ENCODE data around the gene IL16.

IL16 gene

GRCh38 chr15:81229586-81229985 lies 32.9 kb downstream of the IL16 start:
- TF ChIP-seq REST (IDR thresholded peaks at IDR 0.05; ENCODE audit: low read depth) (no peak), CREB1 (IDR thresholded peaks at IDR 0.05; ENCODE audit: low read depth) (no peak), TEAD4 (IDR thresholded peaks at IDR 0.05) (no peak), TAF1 (IDR thresholded peaks at IDR 0.05; ENCODE audit: low read depth) (no peak)

DNA sequence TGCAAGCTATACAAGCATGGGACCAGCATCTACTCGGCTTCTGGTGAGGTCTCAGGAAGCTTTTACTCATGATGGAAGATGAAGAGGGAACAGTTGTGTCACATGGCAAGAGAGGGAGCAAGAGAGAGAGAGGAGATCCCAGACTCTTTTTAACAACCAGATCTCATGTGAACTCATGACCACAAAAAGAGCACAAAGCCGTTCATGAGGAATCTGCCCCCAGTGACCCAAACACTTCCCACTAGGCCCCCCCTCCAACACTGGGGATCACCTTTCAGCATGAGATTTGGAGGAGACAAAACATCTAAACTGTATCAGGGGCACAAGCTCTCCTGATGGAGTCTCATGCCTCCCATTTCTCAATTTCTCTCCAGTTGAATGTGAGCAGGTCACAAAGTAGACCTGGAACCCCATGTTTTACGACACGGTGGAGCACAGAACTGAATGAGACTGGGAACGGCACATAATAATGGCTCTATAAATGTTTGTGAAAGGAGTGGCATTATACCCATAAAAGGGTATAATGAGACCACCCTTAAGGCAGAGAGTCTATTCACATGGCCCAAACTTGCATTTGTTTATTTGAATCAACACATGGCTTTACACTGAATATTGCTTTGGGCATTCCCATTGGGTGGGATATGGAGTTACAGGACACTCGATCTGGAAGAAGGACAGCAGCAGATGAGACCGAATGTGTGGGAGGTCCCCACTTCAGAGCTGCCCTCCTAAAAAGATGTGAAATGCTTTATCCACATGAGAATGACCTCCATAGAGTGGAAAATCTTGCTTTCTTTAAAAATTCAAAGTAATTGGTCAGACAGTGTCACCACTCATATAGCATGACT lies 38.8 kb downstream of the IL16 start:
- no peak for TF ChIP-seq FOXM1 (IDR thresholded peaks at IDR 0.05; ENCODE audit: borderline replicate concordance, low read depth)
- no peak for TF ChIP-seq EGR1 (IDR thresholded peaks at IDR 0.05)
- TF ChIP-seq YY1 (IDR thresholded peaks at IDR 0.05; ENCODE audit: low read depth), result no peak
- no peak for TF ChIP-seq CEBPB (IDR thresholded peaks at IDR 0.05)
- TF ChIP-seq, protein P1, sequence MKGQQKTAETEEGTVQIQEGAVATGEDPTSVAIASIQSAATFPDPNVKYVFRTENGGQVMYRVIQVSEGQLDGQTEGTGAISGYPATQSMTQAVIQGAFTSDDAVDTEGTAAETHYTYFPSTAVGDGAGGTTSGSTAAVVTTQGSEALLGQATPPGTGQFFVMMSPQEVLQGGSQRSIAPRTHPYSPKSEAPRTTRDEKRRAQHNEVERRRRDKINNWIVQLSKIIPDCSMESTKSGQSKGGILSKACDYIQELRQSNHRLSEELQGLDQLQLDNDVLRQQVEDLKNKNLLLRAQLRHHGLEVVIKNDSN (IDR thresholded peaks at IDR 0.05), result no peak
- no peak for TF ChIP-seq TEAD4 (IDR thresholded peaks at IDR 0.05)
- TF ChIP-seq, protein P2, sequence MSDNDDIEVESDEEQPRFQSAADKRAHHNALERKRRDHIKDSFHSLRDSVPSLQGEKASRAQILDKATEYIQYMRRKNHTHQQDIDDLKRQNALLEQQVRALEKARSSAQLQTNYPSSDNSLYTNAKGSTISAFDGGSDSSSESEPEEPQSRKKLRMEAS (IDR thresholded peaks at IDR 0.05), result no peak
- no peak for TF ChIP-seq REST (IDR thresholded peaks at IDR 0.05; ENCODE audit: low read depth)
- TF ChIP-seq ZBTB7A (IDR thresholded peaks at IDR 0.05; ENCODE audit: low read depth), result no peak
- no peak for TF ChIP-seq RAD21 (IDR thresholded peaks at IDR 0.05; ENCODE audit: low read depth)
- TF ChIP-seq NFIC (IDR thresholded peaks at IDR 0.05), result no peak

GRCh38 chr15:81239190-81239589 lies 42.5 kb downstream of the IL16 start:
- TF ChIP-seq YY1 (IDR thresholded peaks at IDR 0.05; ENCODE audit: low read depth) (no peak), RAD21 (IDR thresholded peaks at IDR 0.05; ENCODE audit: low read depth) (no peak), FOXM1 (IDR thresholded peaks at IDR 0.05; ENCODE audit: borderline replicate concordance, low read depth) (no peak), CREB1 (IDR thresholded peaks at IDR 0.05; ENCODE audit: low read depth) (no peak), TAF1 (IDR thresholded peaks at IDR 0.05; ENCODE audit: low read depth) (no peak), TEAD4 (IDR thresholded peaks at IDR 0.05) (no peak), NFIC (IDR thresholded peaks at IDR 0.05) (no peak), EGR1 (IDR thresholded peaks at IDR 0.05) (no peak)

DNA sequence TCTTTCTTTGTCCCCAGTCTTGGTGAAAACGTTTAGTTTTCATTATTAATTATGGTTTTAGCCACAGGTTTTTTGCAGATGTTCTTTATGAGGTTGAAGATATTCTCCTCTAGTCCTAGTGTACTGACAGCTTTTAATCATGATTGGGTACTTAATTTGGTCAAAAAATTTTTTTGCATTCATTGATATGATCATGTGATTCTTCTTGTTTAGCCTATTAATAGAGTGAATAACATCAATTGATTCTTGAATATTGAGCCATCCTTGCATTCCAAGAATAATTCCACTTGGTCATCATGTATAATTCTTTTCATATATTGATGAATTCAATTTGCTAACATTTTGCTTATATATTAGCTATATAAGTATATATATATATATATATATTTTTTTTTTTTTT lies 46.1 kb downstream of the IL16 start:
- TF ChIP-seq REST (IDR thresholded peaks at IDR 0.05; ENCODE audit: low read depth) (no peak), CEBPB (IDR thresholded peaks at IDR 0.05) (no peak)
- TF ChIP-seq, protein P1 (IDR thresholded peaks at IDR 0.05), result no peak

DNA sequence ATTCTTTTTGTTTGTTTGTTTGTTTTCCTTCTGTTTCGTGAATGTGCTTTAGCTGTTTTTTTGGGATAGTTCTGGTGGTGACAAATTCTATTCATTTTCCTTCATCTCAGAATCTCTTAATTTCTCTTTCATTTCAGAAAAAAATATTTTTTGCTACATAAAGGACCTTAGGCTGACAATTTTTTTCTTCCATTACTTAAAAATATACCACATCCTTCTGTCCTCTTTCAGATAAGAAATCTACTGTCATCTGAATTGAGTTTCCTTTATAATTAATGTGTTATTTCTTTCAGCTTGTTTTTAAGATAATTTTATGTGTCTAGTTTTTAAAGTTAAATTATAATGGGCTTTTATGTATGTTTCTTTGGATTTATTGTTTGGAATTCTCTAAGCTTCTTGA lies 47.6 kb downstream of the IL16 start:
- TF ChIP-seq TCF12 (IDR thresholded peaks at IDR 0.05; ENCODE audit: low read depth) (no peak), FOXM1 (IDR thresholded peaks at IDR 0.05; ENCODE audit: borderline replicate concordance, low read depth) (no peak), CREB1 (IDR thresholded peaks at IDR 0.05; ENCODE audit: low read depth) (no peak), REST (IDR thresholded peaks at IDR 0.05; ENCODE audit: low read depth) (no peak), EP300 (IDR thresholded peaks at IDR 0.05; ENCODE audit: borderline replicate concordance) (no peak), CEBPB (IDR thresholded peaks at IDR 0.05) (no peak), YY1 (IDR thresholded peaks at IDR 0.05; ENCODE audit: low read depth) (no peak), RAD21 (IDR thresholded peaks at IDR 0.05; ENCODE audit: low read depth) (no peak), NFIC (IDR thresholded peaks at IDR 0.05) (no peak)
- TF ChIP-seq, protein P2 (IDR thresholded peaks at IDR 0.05), result no peak
- TF ChIP-seq, protein P1 (IDR thresholded peaks at IDR 0.05), result no peak
